ENCODE results near the gene CLPSL1.

Gene CLPSL1

GRCh38 chr6:35798706-35799105 lies 17.9 kb downstream of the CLPSL1 start:
- no peak for DNase-seq

DNA sequence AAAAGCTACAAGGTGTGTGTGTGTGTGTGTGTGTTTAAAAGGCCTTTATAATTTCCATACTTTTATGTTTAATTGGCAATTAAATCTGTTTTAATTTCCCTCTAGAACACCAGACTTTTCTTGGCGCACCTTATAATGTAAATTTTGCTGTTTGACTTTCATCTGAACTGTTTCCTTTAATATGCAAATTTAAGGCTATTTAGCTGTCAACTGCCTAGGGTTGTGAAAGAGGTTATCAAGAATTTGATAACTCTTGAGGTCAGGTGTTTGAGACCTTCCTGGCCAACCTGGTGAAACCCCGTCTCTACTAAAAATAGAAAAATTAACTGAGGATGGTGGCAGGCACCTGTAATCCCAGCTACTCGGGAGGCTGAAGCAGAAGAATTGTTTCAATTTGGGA lies 20.3 kb downstream of the CLPSL1 start:
- no peak for DNase-seq

GRCh38 chr6:35804996-35805736 lies 24.3 kb downstream of the CLPSL1 start, which contains the start of gene LHFPL5:
Gene LHFPL5, plus strand, starts transcription at chr6:35805352. Its CDS starts 319 bp downstream, at chr6:35805671.
- DNase-seq = no peak

GRCh38 chr6:35808688-35809087 lies 27.9 kb downstream of the CLPSL1 start:
- no peak for DNase-seq

DNA sequence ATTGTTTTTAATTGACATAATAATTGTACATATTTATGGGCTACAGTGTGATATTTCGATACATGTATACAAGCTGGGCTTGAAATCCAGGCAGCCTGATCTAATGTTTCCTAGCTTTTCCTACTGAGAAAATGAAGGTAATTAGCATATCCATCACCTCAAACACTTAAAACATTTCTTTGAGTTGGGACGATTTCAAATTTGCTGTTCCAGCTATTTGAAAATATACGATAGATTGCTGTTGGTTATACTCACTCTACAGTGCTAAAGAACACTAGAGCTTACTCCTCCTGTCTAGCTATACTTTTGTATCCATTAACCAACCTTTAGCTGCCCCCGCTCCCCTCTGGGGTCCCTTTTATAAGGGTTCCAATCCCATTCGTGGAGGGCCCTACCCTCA lies 29.0 kb downstream of the CLPSL1 start:
- no peak for DNase-seq

- peak in 1 of 2 experiments; percentile 34 for DNase-seq
Observed at GRCh38 chr6:35810971-35811698, 30.3 kb downstream of the CLPSL1 start.

- DNase-seq = no peak
Observed at GRCh38 chr6:35811699-35811995, 30.8 kb downstream of the CLPSL1 start.

- DNase-seq = no peak
Observed at GRCh38 chr6:35817515-35817914, 36.7 kb downstream of the CLPSL1 start.

GRCh38 chr6:35823601-35824000 lies 42.8 kb downstream of the CLPSL1 start:
- no peak for DNase-seq

- no peak for DNase-seq
Observed at GRCh38 chr6:35824552-35825192, 43.9 kb downstream of the CLPSL1 start.

GRCh38 chr6:35829306-35829705 lies 48.5 kb downstream of the CLPSL1 start:
- DNase-seq = no peak

GRCh38 chr6:35831257-35832007 lies 50.6 kb downstream of the CLPSL1 start:
- DNase-seq = no peak

GRCh38 chr6:35833536-35833935 lies 52.7 kb downstream of the CLPSL1 start:
- DNase-seq = no peak

Measured in SW 1271 (cell line).